GM12878 (cell line): ENCODE measurements around the gene EXOC1L. TPM values are rescaled to one million over a fixed set of nuclear protein-coding genes. Genes with fewer than 3 reads are reported as not detected.

ENCODE experiments used
- ATAC-seq: fragments of 200-7000 bp; cut with Tn5 transposase; 3 replicates; pipeline ENCODE4 v1.9.1; 2020; ENCODE audit warnings: mild to moderate bottlenecking, moderate library complexity
- BruUV-seq: library from RNA; stranded (reverse); fragments of 400-500 nt; replicated peaks from 2 replicates; lab custom pipeline; 2021; lab: Mats Ljungman, UMichigan
- CTCF ChIA-PET: fragments of 300-600 bp; sonication (Branson Sonifier 250); formaldehyde crosslinking; extraction: SDS; loops from one replicate; lab custom pipeline; 2021; ENCODE audit warnings: inconsistent platforms; lab: Yijun Ruan, JAX
- POLR2A ChIA-PET: fragments of 350-600 bp; formaldehyde crosslinking; extraction: SDS; loops from one replicate; lab custom pipeline; 2021; ENCODE audit warnings: inconsistent platforms; lab: Charles Lee
- RAD21 ChIA-PET: fragments of 300-600 bp; sonication (Branson Sonifier 250); formaldehyde crosslinking; loops from one replicate; lab custom pipeline; 2023; ENCODE audit warnings: antibody characterized with exemption; ENCODE audit not compliant: unreplicated experiment; lab: Charles Lee
- SMC1A ChIA-PET: fragments of 300-600 bp; sonication (Branson Sonifier 250); formaldehyde crosslinking; loops from one replicate; lab custom pipeline; 2023; ENCODE audit not compliant: unreplicated experiment, uncharacterized antibody; lab: Charles Lee
- DNase-seq: peaks from one replicate; pipeline ENCODE4 v3.0.0-alpha.2; 2011; ENCODE audit warnings: low read depth, low spot score
- FAIRE-seq: peaks from 3 replicates; lab custom pipeline; 2011; peaks lifted over from hg19 to GRCh38; lab: Jason Lieb, UNC
- H2AFZ ChIP-seq: 2 replicates; pipeline ENCODE4 v1.6.0; 2011; ENCODE audit warnings: low read depth, low read length, control low read depth; ENCODE audit not compliant: control insufficient read depth
- H3K27ac ChIP-seq: 2 replicates; pipeline ENCODE4 v1.5.1; 2011; ENCODE audit warnings: control low read depth; ENCODE audit not compliant: control insufficient read depth, insufficient read depth
- H3K27me3 ChIP-seq, 2 experiments: replicated peaks in 1 of 2; 2 replicates each; pipeline versions ENCODE4 v1.6.0 to v1.6.1; 2011; ENCODE audit warnings: low read length in 1 of 2; ENCODE audit not compliant: control insufficient read depth in 2 of 2, insufficient read depth in 2 of 2
- H3K36me3 ChIP-seq, 2 experiments: 2 replicates each; pipeline ENCODE4 v1.5.1; 2011; ENCODE audit warnings: low read length in 1 of 2; ENCODE audit not compliant: control insufficient read depth in 2 of 2, insufficient read depth in 2 of 2
- H3K4me1 ChIP-seq: 2 replicates; pipeline ENCODE4 v1.6.1; 2011; ENCODE audit warnings: mild to moderate bottlenecking, low read length, moderate library complexity, mixed read lengths; ENCODE audit not compliant: control insufficient read depth, insufficient read depth
- H3K4me2 ChIP-seq: 2 replicates; pipeline ENCODE4 v1.6.0; 2011; ENCODE audit warnings: control low read depth; ENCODE audit not compliant: control insufficient read depth, insufficient read depth
- H3K4me3 ChIP-seq: fragments of 200-600 bp; sonication (generic); 2 replicates; pipeline ENCODE4 v1.5.1; 2016
- H3K79me2 ChIP-seq: 2 replicates; pipeline ENCODE4 v1.6.0; 2011; ENCODE audit warnings: low read length; ENCODE audit not compliant: control insufficient read depth, insufficient read depth
- H3K9ac ChIP-seq: 2 replicates; pipeline ENCODE4 v1.8.0; 2011; ENCODE audit warnings: low read length, control low read depth, mixed read lengths; ENCODE audit not compliant: control insufficient read depth, insufficient read depth
- H3K9me3 ChIP-seq: replicated peaks from 3 replicates; pipeline ENCODE4 v1.5.1; 2011; ENCODE audit warnings: mild to moderate bottlenecking, low read length; ENCODE audit not compliant: control insufficient read depth, insufficient read depth
- H4K20me1 ChIP-seq: 2 replicates; pipeline ENCODE4 v1.6.0; 2011; ENCODE audit not compliant: control insufficient read depth, insufficient read depth
- ASH2L ChIP-seq: fragments of 300-600, 200-600 bp; sonication (generic); IDR thresholded peaks from 2 replicates; pipeline ENCODE4 v1.6.1; 2017; ENCODE audit warnings: low read depth, mild to moderate bottlenecking, borderline replicate concordance
- CBX5 ChIP-seq: sonication (generic); IDR thresholded peaks from 2 replicates; pipeline ENCODE4 v1.6.1; 2016; ENCODE audit warnings: low read depth, moderate library complexity, mild to moderate bottlenecking, inconsistent platforms
- EP300 ChIP-seq, 2 experiments: fragments of 150-350 bp in 1 of 2; IDR thresholded peaks; 2 replicates each; pipeline ENCODE4 v1.6.1; 2011 to 2012; ENCODE audit warnings: low read depth in 2 of 2, low read length in 2 of 2, borderline replicate concordance in 1 of 2, improper control_type of control experiment in 1 of 2, inconsistent platforms in 1 of 2; ENCODE audit not compliant: control insufficient read depth in 1 of 2
- HDGF ChIP-seq: fragments of 450-650 bp; IDR thresholded peaks from 2 replicates; pipeline ENCODE4 v1.6.1; 2016; ENCODE audit warnings: antibody characterized with exemption
- TCF3 ChIP-seq: IDR thresholded peaks from 2 replicates; pipeline ENCODE4 v1.6.1; 2012; ENCODE audit warnings: low read depth, mild to moderate bottlenecking, low read length, borderline replicate concordance; ENCODE audit not compliant: insufficient read depth
- TCF7 ChIP-seq: IDR thresholded peaks from 2 replicates; pipeline ENCODE4 v1.6.1; 2014; ENCODE audit warnings: antibody characterized with exemption, borderline replicate concordance
- USF2 ChIP-seq: IDR thresholded peaks from 2 replicates; pipeline ENCODE4 v1.6.1; 2011; ENCODE audit warnings: low read depth, low read length, improper control_type of control experiment, borderline replicate concordance
- ZBTB4 ChIP-seq: fragments of 450-650 bp; formaldehyde crosslinking; IDR thresholded peaks from 2 replicates; pipeline ENCODE4 v1.4.0; 2022; ENCODE audit warnings: mild to moderate bottlenecking, moderate library complexity
- WGBS: methylation state at CpG from one replicate; pipeline ENCODE4 v1.1.6; 2016; ENCODE audit warnings: low lambda C conversion rate; ENCODE audit not compliant: insufficient replicate concordance, insufficient coverage; ENCODE audit errors: missing lambda C conversion rate; 5-methylcytosine and 5-hydroxymethylcytosine counted together
- in situ Hi-C: fragments of 300-500 bp; cut with MboI; formaldehyde crosslinking; loops from 9 replicates; pipeline ENCODE4 v1.14.3; 2018; ENCODE audit warnings: mixed read lengths
- intact Hi-C: fragments of 100-400 bp; cut with micrococcal nuclease; formaldehyde crosslinking; loops from one replicate; pipeline ENCODE4 v1.14.2; 2022; ENCODE audit not compliant: unreplicated experiment
- polyA plus RNA-seq, 11 experiments: library from polyadenylated mRNA; depleted of rRNA in 4 of 11; unstranded in 6 of 11; stranded (reverse) in 5 of 11; fragments of >200 nt; fragmentation: Nextera tagmentation in 4 of 11; fragmentation: Illumina TruSeq in 1 of 11; extraction: Ambion mirVana in 4 of 11; extraction: Trizol in 1 of 11; gene quantifications; 1 replicate in 1 of 11; 2 replicates in 10 of 11; pipeline versions ENCODE4 v1.2.1 to v1.2.3, GENCODE V29; 2011 to 2016; ENCODE audit warnings: inconsistent platforms in 2 of 11, missing spikeins in 2 of 11, low read depth in 1 of 11
- total RNA-seq, 4 experiments: library from RNA; depleted of rRNA in 3 of 4; stranded (reverse); fragments of >200 nt in 3 of 4; fragmentation: Illumina TruSeq in 1 of 4; extraction: Trizol in 1 of 4; gene quantifications; 2 replicates each; pipeline versions ENCODE4 v1.2.1 to v1.2.3, GENCODE V29; 2013 to 2021
- TF ChIP-seq, protein P1 (sequence below): fragments of 450-650 bp; IDR thresholded peaks from 2 replicates; pipeline ENCODE4 v1.6.1; 2017; ENCODE audit warnings: mild to moderate bottlenecking, moderate library complexity

EXOC1L gene
- total and polyA plus RNA-seq, 10 of the 15 experiments (the other 5 are each of a cell fraction or from before 2014, with no cell fraction given) = not detected

DNA sequence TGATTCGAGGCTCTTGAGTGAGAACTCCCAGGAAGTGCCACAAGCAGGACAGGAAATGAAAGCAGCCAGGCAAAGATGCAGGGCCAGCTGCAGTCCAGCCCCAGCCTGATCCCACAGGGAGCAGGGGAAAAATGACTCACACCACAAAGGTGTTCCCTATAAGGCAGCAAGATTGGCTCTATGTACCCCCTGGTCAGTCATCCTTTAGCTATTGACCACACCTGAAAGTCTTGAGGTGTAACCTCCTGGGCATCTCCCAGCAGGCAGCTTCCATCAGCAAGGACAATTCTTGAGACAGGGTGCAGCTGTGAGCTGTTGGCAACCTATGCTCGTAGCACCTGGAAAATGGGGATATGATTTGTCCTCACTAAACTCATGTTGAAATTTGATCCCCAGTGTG, 27.9 kb upstream of the EXOC1L start:
- Histone ChIP-seq H4K20me1 (no peaks in the 10 kb centered on the region), H3K27ac (no peak overlapping the region), H3K27me3 (peaks cover 0 to 2% of the 10 kb centered on the region in 2 experiments; a peak in 2 of 4 replicates)
- in situ Hi-C loops = no loop called here
- TF ChIP-seq ASH2L (no peak), EP300 (IDR thresholded peaks at IDR 0.05; ENCODE audit: borderline replicate concordance in 1 of 2, control insufficient read depth in 1 of 2, low read depth in 2 of 2, low read length in 2 of 2) (no peak), CBX5 (no peak)
- TF ChIP-seq, all 136 proteins: peak for 0
- SMC1A ChIA-PET = no interaction called here
- FAIRE-seq (no peak), DNase-seq (no peak), ATAC-seq (no peak)
- Histone ChIP-seq H3K36me3 (no peaks in the 10 kb centered on the region), H3K4me3 (no peak overlapping the region), H3K4me2 (no peak overlapping the region), H3K79me2 (no peaks in the 10 kb centered on the region), H3K9me3 (no peaks in the 10 kb centered on the region), H2AFZ (no peak overlapping the region), H3K4me1 (no peaks in the 10 kb centered on the region), H3K9ac (no peak overlapping the region)
- CTCF ChIA-PET = no interaction called here
- 2% methylated on average over 2 of the region's 2 CpGs for WGBS
- RAD21 ChIA-PET = no interaction called here
- no TSS peak for BruUV-seq
- POLR2A ChIA-PET = no interaction called here
- intact Hi-C loops = no loop called here

DNA sequence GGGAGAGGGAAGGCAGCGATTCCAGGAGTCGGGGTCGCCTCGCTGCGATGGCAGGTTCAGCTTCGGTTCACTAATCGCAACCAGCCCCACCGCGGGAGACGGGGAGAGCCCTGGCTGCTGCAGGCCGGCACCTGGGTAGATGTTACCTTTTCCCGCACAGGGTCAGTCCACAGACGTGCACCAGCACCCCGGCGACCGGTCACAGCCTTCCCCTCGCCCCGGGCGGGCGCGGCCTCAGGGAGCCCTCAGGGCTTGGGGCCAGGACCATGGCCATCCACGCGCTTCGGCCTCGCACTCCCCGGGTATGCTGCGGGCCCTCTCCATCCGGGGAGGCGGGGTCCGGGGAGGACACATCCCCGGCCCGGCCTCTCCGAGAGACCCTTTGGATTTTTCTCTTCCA, 26.1 kb upstream of the EXOC1L start:
- Histone ChIP-seq H3K27me3 (peaks cover 0 to 2% of the 10 kb centered on the region in 2 experiments; a peak in 2 of 4 replicates), H3K27ac (no peak overlapping the region), H3K4me1 (no peaks in the 10 kb centered on the region), H3K9ac (no peak overlapping the region), H3K4me2 (no peak overlapping the region), H3K9me3 (no peaks in the 10 kb centered on the region), H2AFZ (no peak overlapping the region), H3K4me3 (no peak overlapping the region), H3K36me3 (no peaks in the 10 kb centered on the region), H3K79me2 (no peaks in the 10 kb centered on the region), H4K20me1 (no peaks in the 10 kb centered on the region)
- WGBS = 32% methylated on average over 33 of the region's 33 CpGs
- DNase-seq = no peak
- ChIA-PET POLR2A (no interaction called here), RAD21 (no interaction called here), SMC1A (no interaction called here), CTCF (no interaction called here)
- ATAC-seq = no peak
- intact Hi-C loops = no loop called here
- in situ Hi-C loops = no loop called here
- no peak for FAIRE-seq
- BruUV-seq = no TSS peak
- TF ChIP-seq HDGF = no peak
- no peak for TF ChIP-seq TCF7
- no peak for TF ChIP-seq TCF3
- TF ChIP-seq, protein P1, sequence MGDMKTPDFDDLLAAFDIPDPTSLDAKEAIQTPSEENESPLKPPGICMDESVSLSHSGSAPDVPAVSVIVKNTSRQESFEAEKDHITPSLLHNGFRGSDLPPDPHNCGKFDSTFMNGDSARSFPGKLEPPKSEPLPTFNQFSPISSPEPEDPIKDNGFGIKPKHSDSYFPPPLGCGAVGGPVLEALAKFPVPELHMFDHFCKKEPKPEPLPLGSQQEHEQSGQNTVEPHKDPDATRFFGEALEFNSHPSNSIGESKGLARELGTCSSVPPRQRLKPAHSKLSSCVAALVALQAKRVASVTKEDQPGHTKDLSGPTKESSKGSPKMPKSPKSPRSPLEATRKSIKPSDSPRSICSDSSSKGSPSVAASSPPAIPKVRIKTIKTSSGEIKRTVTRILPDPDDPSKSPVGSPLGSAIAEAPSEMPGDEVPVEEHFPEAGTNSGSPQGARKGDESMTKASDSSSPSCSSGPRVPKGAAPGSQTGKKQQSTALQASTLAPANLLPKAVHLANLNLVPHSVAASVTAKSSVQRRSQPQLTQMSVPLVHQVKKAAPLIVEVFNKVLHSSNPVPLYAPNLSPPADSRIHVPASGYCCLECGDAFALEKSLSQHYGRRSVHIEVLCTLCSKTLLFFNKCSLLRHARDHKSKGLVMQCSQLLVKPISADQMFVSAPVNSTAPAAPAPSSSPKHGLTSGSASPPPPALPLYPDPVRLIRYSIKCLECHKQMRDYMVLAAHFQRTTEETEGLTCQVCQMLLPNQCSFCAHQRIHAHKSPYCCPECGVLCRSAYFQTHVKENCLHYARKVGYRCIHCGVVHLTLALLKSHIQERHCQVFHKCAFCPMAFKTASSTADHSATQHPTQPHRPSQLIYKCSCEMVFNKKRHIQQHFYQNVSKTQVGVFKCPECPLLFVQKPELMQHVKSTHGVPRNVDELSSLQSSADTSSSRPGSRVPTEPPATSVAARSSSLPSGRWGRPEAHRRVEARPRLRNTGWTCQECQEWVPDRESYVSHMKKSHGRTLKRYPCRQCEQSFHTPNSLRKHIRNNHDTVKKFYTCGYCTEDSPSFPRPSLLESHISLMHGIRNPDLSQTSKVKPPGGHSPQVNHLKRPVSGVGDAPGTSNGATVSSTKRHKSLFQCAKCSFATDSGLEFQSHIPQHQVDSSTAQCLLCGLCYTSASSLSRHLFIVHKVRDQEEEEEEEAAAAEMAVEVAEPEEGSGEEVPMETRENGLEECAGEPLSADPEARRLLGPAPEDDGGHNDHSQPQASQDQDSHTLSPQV = no peak
- TF ChIP-seq USF2 = no peak
- no peak for TF ChIP-seq ZBTB4 (CRISPR knock-in tag)
